ENCODE results near the gene CFAP299. TPM values are rescaled to one million over a fixed set of nuclear protein-coding genes. Genes with fewer than 3 reads are reported as not detected.

Gene CFAP299
- total and polyA plus RNA-seq, 2 donors (not counting 3 experiments of a cell fraction or from before 2014, with no cell fraction given): not detected

GRCh38 chr4:80385397-80386280, 50.1 kb downstream of the CFAP299 start:
- H4K20me1 ChIP-seq (replicated peaks; ENCODE audit: control insufficient read depth, extremely low read depth, insufficient read depth, low read length): no peaks in the 10 kb centered on the region
- no peak overlapping the region for H2AFZ ChIP-seq (ENCODE audit: low read depth, low read length)
- no peaks in the 10 kb centered on the region for H3K9me1 ChIP-seq (replicated peaks; ENCODE audit: control insufficient read depth, extremely low read depth, insufficient read depth, low read length)
- no peaks in the 10 kb centered on the region for H3K27me3 ChIP-seq (ENCODE audit: control insufficient read depth in 2 of 2, insufficient read depth in 2 of 2, low read length in 2 of 2)
- no peaks in the 10 kb centered on the region for H3K9me3 ChIP-seq (replicated peaks; ENCODE audit: control insufficient read depth, insufficient read depth, low read length)
- TF ChIP-seq FOS (IDR thresholded peaks at IDR 0.05; ENCODE audit: borderline replicate concordance, insufficient read depth, low read length) (no peak), MAX (IDR thresholded peaks at IDR 0.05; ENCODE audit: insufficient read depth, insufficient read length) (no peak), POLR2AphosphoS5 (IDR thresholded peaks at IDR 0.05; ENCODE audit: insufficient read depth, low read depth, low read length) (no peak), EZH2 (IDR thresholded peaks at IDR 0.05; ENCODE audit: borderline replicate concordance, low read depth, low read length, severe bottlenecking) (no peak), JUN (IDR thresholded peaks at IDR 0.05; ENCODE audit: borderline replicate concordance, insufficient read depth, insufficient read length, low read depth) (no peak), GATA2 (IDR thresholded peaks at IDR 0.05; ENCODE audit: insufficient read depth, insufficient read length, low read depth, low read length) (no peak), CTCF (IDR thresholded peaks at IDR 0.05; ENCODE audit: extremely low read depth in 1 of 2, insufficient read depth in 1 of 2, low read depth in 1 of 2, low read length in 2 of 2) (no peak), MYC (IDR thresholded peaks at IDR 0.05; ENCODE audit: low read depth, low read length) (no peak), POLR2A (IDR thresholded peaks at IDR 0.05; ENCODE audit: low read depth, low read length) (no peak)
- H3K4me3 ChIP-seq (replicated peaks in 1 of 3; ENCODE audit: insufficient read depth in 1 of 3, low read depth in 1 of 3, low read length in 3 of 3): no peak overlapping the region
- intact Hi-C loops (cut with micrococcal nuclease): no loop called here
- H3K4me1 ChIP-seq (ENCODE audit: control insufficient read depth, extremely low read depth, insufficient read depth, low read length): no peaks in the 10 kb centered on the region
- H3K4me2 ChIP-seq (ENCODE audit: insufficient read depth, low read length): no peak overlapping the region
- no peak overlapping the region for H3K9ac ChIP-seq (replicated peaks; ENCODE audit: extremely low read depth, insufficient read depth, low read length)
- H3K79me2 ChIP-seq (ENCODE audit: control insufficient read depth, insufficient read depth, low read length): no peaks in the 10 kb centered on the region
- DNase-seq (ENCODE audit: low read depth, low spot score) (no peak), FAIRE-seq (no peak)
- BruUV-seq (replicated peaks): no TSS peak
- CTCF ChIA-PET: no interaction called here
- H3K27ac ChIP-seq (ENCODE audit: insufficient read depth, low read depth, low read length): no peak overlapping the region
- POLR2A ChIA-PET: no interaction called here
- H3K36me3 ChIP-seq (ENCODE audit: control insufficient read depth in 2 of 2, extremely low read depth in 1 of 2, insufficient read depth in 2 of 2, low read length in 2 of 2): no peaks in the 10 kb centered on the region
- dilution Hi-C loops (cut with MboI; ENCODE audit: extremely low pct_ligation_motif_present, low sequenced_read_pairs): no loop called here

Data from endothelial cell of umbilical vein (primary cell).